Middle frontal gyrus (tissue), 1 donor: ENCODE measurements around the gene DMAP1.
"Not testable (repeated sequence)": the region's sequence is repeated elsewhere in the genome, so short reads cannot be mapped to it uniquely, and the experiment has no call there.

ENCODE experiments used
- DNase-seq: peaks from one replicate; pipeline ENCODE4 v3.0.0-alpha.2; 2015; ENCODE audit warnings: low spot score; ENCODE audit errors: extremely low spot score

Gene DMAP1

GRCh38 chr1:44213222-44214112 lies at the start of gene DMAP1:
DMAP1 (plus strand) TSS chr1:44213471; CDS start chr1:44213754, 283 bp downstream.
- peak; percentile 79 for DNase-seq

- no peak for DNase-seq
Observed at GRCh38 chr1:44168520-44169098, 44.7 kb upstream of the DMAP1 start.

GRCh38 chr1:44170281-44170823 lies 42.9 kb upstream of the DMAP1 start:
- no peak for DNase-seq

- no peak for DNase-seq
Observed at GRCh38 chr1:44174630-44175029, 38.6 kb upstream of the DMAP1 start.

GRCh38 chr1:44200336-44200735 lies 12.9 kb upstream of the DMAP1 start:
- no peak for DNase-seq

GRCh38 chr1:44206545-44206944 lies 6.7 kb upstream of the DMAP1 start:
- DNase-seq, result not testable (repeated sequence)

GRCh38 chr1:44208226-44208625 lies 5.0 kb upstream of the DMAP1 start:
- DNase-seq, result no peak

- no peak for DNase-seq
Observed at GRCh38 chr1:44210595-44210994, 2.7 kb upstream of the DMAP1 start.

GRCh38 chr1:44212355-44213221 lies 683 bp upstream of the DMAP1 start:
- DNase-seq, result no peak

- DNase-seq, result peak; percentile 40
Observed at GRCh38 chr1:44217809-44218410, 4.6 kb downstream of the DMAP1 start.

GRCh38 chr1:44218503-44219300 lies 5.4 kb downstream of the DMAP1 start:
- DNase-seq, result no peak

GRCh38 chr1:44219301-44219626 lies 6.0 kb downstream of the DMAP1 start:
- no peak for DNase-seq

GRCh38 chr1:44220001-44220751 lies 6.9 kb downstream of the DMAP1 start:
- DNase-seq, result no peak

GRCh38 chr1:44220755-44221154 lies 7.5 kb downstream of the DMAP1 start:
- DNase-seq, result no peak

GRCh38 chr1:44221769-44222168 lies 8.5 kb downstream of the DMAP1 start:
- DNase-seq, result no peak

- DNase-seq, result no peak
Observed at GRCh38 chr1:44222397-44223186, 9.3 kb downstream of the DMAP1 start.

- DNase-seq, result no peak
Observed at GRCh38 chr1:44223187-44223610, 9.9 kb downstream of the DMAP1 start.

GRCh38 chr1:44225761-44226160 lies 12.5 kb downstream of the DMAP1 start:
- no peak for DNase-seq

GRCh38 chr1:44227211-44227610 lies 13.9 kb downstream of the DMAP1 start:
- no peak for DNase-seq
